ENCODE measurements around the gene TMEM170B.

GRCh38 chr6:11600251-11600650 lies 62.7 kb downstream of the TMEM170B start:
- TF ChIP-seq, protein P1, sequence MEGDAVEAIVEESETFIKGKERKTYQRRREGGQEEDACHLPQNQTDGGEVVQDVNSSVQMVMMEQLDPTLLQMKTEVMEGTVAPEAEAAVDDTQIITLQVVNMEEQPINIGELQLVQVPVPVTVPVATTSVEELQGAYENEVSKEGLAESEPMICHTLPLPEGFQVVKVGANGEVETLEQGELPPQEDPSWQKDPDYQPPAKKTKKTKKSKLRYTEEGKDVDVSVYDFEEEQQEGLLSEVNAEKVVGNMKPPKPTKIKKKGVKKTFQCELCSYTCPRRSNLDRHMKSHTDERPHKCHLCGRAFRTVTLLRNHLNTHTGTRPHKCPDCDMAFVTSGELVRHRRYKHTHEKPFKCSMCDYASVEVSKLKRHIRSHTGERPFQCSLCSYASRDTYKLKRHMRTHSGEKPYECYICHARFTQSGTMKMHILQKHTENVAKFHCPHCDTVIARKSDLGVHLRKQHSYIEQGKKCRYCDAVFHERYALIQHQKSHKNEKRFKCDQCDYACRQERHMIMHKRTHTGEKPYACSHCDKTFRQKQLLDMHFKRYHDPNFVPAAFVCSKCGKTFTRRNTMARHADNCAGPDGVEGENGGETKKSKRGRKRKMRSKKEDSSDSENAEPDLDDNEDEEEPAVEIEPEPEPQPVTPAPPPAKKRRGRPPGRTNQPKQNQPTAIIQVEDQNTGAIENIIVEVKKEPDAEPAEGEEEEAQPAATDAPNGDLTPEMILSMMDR (IDR thresholded peaks at IDR 0.05; ENCODE audit: low read depth, low read length) = no peak
- TF ChIP-seq EZH2phosphoT487 (IDR thresholded peaks at IDR 0.05; ENCODE audit: low read depth) = no peak

Measured in OCI-LY3 (cell line).